Fibroblast of lung (primary cell): ENCODE results near the gene MPC2. TPM values are rescaled to one million over a fixed set of nuclear protein-coding genes. Genes with fewer than 3 reads are reported as not detected.

Experiments used
- DNase-seq, 2 donors: peaks; one replicate each; pipeline versions ENCODE4 v3.0.0 to v3.0.0-alpha.2; 2010; ENCODE audit warnings: low read depth in 2 of 2
- H2AFZ ChIP-seq: 2 replicates; pipeline ENCODE4 v1.5.1; 2012; ENCODE audit warnings: low read length, control low read depth, inconsistent platforms
- H3K27ac ChIP-seq: 2 replicates; pipeline ENCODE4 v1.5.1; 2011; ENCODE audit warnings: low read length, control low read depth; ENCODE audit not compliant: insufficient read depth
- H3K27me3 ChIP-seq: 2 replicates; pipeline ENCODE4 v1.5.1; 2011; ENCODE audit warnings: mild to moderate bottlenecking, low read length; ENCODE audit not compliant: control insufficient read depth, insufficient read depth
- H3K36me3 ChIP-seq: 2 replicates; pipeline ENCODE4 v1.5.1; 2011; ENCODE audit warnings: low read length; ENCODE audit not compliant: control insufficient read depth, insufficient read depth
- H3K4me1 ChIP-seq: 2 replicates; pipeline ENCODE4 v1.5.1; 2011; ENCODE audit warnings: low read length; ENCODE audit not compliant: control insufficient read depth, insufficient read depth; ENCODE audit errors: extremely low read depth
- H3K4me2 ChIP-seq: 2 replicates; pipeline ENCODE4 v1.5.1; 2011; ENCODE audit warnings: low read length, control low read depth; ENCODE audit not compliant: insufficient read depth; ENCODE audit errors: extremely low read depth
- H3K4me3 ChIP-seq, 4 experiments: fragments of 200-600 bp in 1 of 4; sonication (generic) in 1 of 4; replicated peaks in 1 of 4; 2 replicates each; pipeline ENCODE4 v1.5.1; 2011 to 2016; ENCODE audit warnings: low read length in 4 of 4, low read depth in 3 of 4, mild to moderate bottlenecking in 3 of 4, control low read depth in 2 of 4, inconsistent platforms in 1 of 4, mixed read lengths in 1 of 4; ENCODE audit not compliant: insufficient read depth in 1 of 4; ENCODE audit errors: control extremely low read depth in 1 of 4
- H3K79me2 ChIP-seq: 2 replicates; pipeline ENCODE4 v1.5.1; 2012; ENCODE audit warnings: mild to moderate bottlenecking, low read length, inconsistent platforms; ENCODE audit not compliant: control insufficient read depth, insufficient read depth
- H3K9ac ChIP-seq: 2 replicates; pipeline ENCODE4 v1.5.1; 2011; ENCODE audit warnings: mild to moderate bottlenecking, low read length, control low read depth; ENCODE audit not compliant: insufficient read depth
- H3K9me3 ChIP-seq: 2 replicates; pipeline ENCODE4 v1.5.1; 2012; ENCODE audit warnings: low read depth, low read length; ENCODE audit not compliant: control insufficient read depth, insufficient read depth
- H4K20me1 ChIP-seq: 2 replicates; pipeline ENCODE4 v1.5.1; 2011; ENCODE audit warnings: low read length; ENCODE audit not compliant: control insufficient read depth, insufficient read depth; ENCODE audit errors: extremely low read depth
- EZH2 ChIP-seq: IDR thresholded peaks from 2 replicates; pipeline ENCODE4 v1.5.1; 2012; ENCODE audit warnings: low read length, control low read depth, mild to moderate bottlenecking; ENCODE audit errors: missing control alignments
- polyA plus RNA-seq, 2 donors: library from polyadenylated mRNA; depleted of rRNA in 1 of 2; stranded (reverse) in 1 of 2; unstranded in 1 of 2; fragments of >200 nt; gene quantifications; 2 replicates each; pipeline ENCODE4 v1.2.1, GENCODE V29; 2011 to 2012; ENCODE audit warnings: missing spikeins in 1 of 2
- total RNA-seq: library from RNA; depleted of rRNA; stranded (reverse); fragments of >200 nt; gene quantifications from 2 replicates; pipeline ENCODE4 v1.2.1, GENCODE V29; 2014
- TF ChIP-seq, protein P1 (sequence below), 2 donors: IDR thresholded peaks in 1 of 2; conservative IDR thresholded peaks in 1 of 2; 1 replicate in 1 of 2; 2 replicates in 1 of 2; pipeline ENCODE4 v1.5.1; 2011 to 2012; ENCODE audit warnings: low read length in 2 of 2, control low read depth in 1 of 2, inconsistent platforms in 1 of 2, low read depth in 1 of 2, mild to moderate bottlenecking in 1 of 2

Gene MPC2
- total and polyA plus RNA-seq, 2 donors (not counting 1 experiment from before 2014, with no cell fraction given) = 35.2 to 58.7 TPM

DNA sequence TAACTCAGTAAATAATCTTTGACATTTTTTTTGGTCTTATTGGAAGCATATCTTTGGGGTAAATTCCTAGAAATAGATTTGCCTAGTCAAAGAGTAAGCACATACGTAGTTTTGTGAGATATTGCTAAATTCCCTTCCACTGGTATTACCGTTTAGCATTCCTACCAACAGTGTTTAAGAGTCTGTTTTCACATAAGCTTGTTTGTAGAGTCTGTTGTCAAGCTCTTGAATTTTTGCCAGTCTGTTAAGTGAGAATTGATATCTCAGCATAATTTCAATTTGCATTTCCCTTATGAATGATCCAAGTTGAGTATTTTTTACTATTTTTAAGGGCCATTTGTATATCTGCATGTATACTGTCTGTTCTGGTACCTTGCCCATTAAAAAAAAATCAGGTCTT lies 37.0 kb upstream of the MPC2 start:
- H3K9me3 ChIP-seq = no peaks in the 10 kb centered on the region
- H3K27ac ChIP-seq = no peak overlapping the region
- no peaks in the 10 kb centered on the region for H3K4me1 ChIP-seq
- H3K36me3 ChIP-seq = no peaks in the 10 kb centered on the region
- no peaks in the 10 kb centered on the region for H3K27me3 ChIP-seq
- H3K4me2 ChIP-seq = no peak overlapping the region
- peaks cover 2% of the 10 kb centered on the region for H3K79me2 ChIP-seq
- H2AFZ ChIP-seq = no peak overlapping the region
- no peak overlapping the region for H3K4me3 ChIP-seq
- TF ChIP-seq, protein P1, sequence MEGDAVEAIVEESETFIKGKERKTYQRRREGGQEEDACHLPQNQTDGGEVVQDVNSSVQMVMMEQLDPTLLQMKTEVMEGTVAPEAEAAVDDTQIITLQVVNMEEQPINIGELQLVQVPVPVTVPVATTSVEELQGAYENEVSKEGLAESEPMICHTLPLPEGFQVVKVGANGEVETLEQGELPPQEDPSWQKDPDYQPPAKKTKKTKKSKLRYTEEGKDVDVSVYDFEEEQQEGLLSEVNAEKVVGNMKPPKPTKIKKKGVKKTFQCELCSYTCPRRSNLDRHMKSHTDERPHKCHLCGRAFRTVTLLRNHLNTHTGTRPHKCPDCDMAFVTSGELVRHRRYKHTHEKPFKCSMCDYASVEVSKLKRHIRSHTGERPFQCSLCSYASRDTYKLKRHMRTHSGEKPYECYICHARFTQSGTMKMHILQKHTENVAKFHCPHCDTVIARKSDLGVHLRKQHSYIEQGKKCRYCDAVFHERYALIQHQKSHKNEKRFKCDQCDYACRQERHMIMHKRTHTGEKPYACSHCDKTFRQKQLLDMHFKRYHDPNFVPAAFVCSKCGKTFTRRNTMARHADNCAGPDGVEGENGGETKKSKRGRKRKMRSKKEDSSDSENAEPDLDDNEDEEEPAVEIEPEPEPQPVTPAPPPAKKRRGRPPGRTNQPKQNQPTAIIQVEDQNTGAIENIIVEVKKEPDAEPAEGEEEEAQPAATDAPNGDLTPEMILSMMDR (conservative IDR thresholded peaks at IDR 0.05 in 1 of 2, IDR thresholded peaks at IDR 0.05 in 1 of 2; ENCODE audit: low read depth in 1 of 2, low read length in 2 of 2) = no peak
- no peak for TF ChIP-seq EZH2
- no peak overlapping the region for H3K9ac ChIP-seq
- DNase-seq = no peak
- H4K20me1 ChIP-seq = no peaks in the 10 kb centered on the region

DNA sequence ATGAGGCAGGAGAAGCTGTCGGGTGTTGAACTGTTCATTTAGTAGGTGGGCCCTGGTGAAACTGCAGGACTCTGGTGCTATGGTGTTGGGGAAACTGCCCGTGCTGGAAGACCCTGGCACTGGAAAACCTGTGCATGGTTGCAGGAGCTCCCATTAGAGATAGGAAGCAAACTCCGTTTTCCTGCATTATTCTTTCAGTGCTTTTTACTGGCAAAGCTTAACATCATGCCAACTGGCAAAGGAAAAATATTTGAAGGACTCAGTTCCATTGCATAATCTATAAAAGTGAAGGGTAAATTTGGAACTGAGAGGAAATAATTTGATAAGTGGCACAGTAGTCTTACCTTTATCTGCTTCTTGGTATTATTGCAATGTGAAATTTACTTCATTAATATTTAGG lies 31.7 kb upstream of the MPC2 start:
- H3K36me3 ChIP-seq = peaks cover 5% of the 10 kb centered on the region
- TF ChIP-seq EZH2 = no peak
- TF ChIP-seq, protein P1 (conservative IDR thresholded peaks at IDR 0.05 in 1 of 2, IDR thresholded peaks at IDR 0.05 in 1 of 2; ENCODE audit: low read depth in 1 of 2, low read length in 2 of 2) = no peak
- no peaks in the 10 kb centered on the region for H3K9me3 ChIP-seq
- no peaks in the 10 kb centered on the region for H3K4me1 ChIP-seq
- H3K9ac ChIP-seq = no peak overlapping the region
- H3K4me3 ChIP-seq = no peak overlapping the region
- DNase-seq = no peak
- no peaks in the 10 kb centered on the region for H3K27me3 ChIP-seq
- H4K20me1 ChIP-seq = no peaks in the 10 kb centered on the region
- H3K4me2 ChIP-seq = no peak overlapping the region
- no peak overlapping the region for H2AFZ ChIP-seq
- peaks cover 9% of the 10 kb centered on the region for H3K79me2 ChIP-seq
- H3K27ac ChIP-seq = no peak overlapping the region

DNA sequence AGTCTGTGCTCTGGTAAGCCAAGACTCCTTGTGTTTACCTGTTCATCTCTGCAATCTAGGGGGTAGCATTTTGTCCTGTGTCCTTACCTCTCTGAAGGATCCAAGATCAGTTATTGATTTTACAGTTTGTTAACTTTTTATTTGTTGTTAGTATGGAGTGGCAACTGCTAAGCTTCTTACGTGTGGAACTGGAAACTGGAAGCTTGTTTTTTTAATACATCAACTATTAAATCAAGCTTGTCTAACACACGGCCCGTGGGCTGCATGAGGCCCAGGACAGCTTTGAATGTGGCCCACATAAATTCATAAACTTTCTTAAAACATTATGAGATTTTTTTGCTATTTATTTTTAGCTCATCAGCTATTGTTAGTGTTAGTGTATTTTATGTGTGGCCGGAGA lies 29.2 kb upstream of the MPC2 start:
- no peaks in the 10 kb centered on the region for H3K4me1 ChIP-seq
- H4K20me1 ChIP-seq = no peaks in the 10 kb centered on the region
- no peak for DNase-seq
- H3K36me3 ChIP-seq = peaks cover 5% of the 10 kb centered on the region
- no peak overlapping the region for H3K27ac ChIP-seq
- no peak overlapping the region for H2AFZ ChIP-seq
- H3K79me2 ChIP-seq = peaks cover 19% of the 10 kb centered on the region
- H3K4me3 ChIP-seq = no peak overlapping the region
- no peak overlapping the region for H3K4me2 ChIP-seq
- H3K9me3 ChIP-seq = no peaks in the 10 kb centered on the region
- TF ChIP-seq, protein P1 (conservative IDR thresholded peaks at IDR 0.05 in 1 of 2, IDR thresholded peaks at IDR 0.05 in 1 of 2; ENCODE audit: low read depth in 1 of 2, low read length in 2 of 2) = no peak
- TF ChIP-seq EZH2 = no peak
- no peaks in the 10 kb centered on the region for H3K27me3 ChIP-seq
- H3K9ac ChIP-seq = no peak overlapping the region
